Liver (tissue), 9 donors: ENCODE data around the gene SPR. TPM values are rescaled to one million over a fixed set of nuclear protein-coding genes. Genes with fewer than 3 reads are reported as not detected.
A peak's percentile ranks its signal among the peaks of the same experiment; 100 is the strongest.

ENCODE experiments used
- DNase-seq: peaks from one replicate; pipeline ENCODE4 v3.0.0-alpha.2; 2017; ENCODE audit warnings: low spot score
- H3K27ac ChIP-seq, 2 donors: one replicate each; pipeline ENCODE4 v1.7.0; 2013; ENCODE audit warnings: inconsistent platforms in 2 of 2, low read length in 2 of 2, control low read depth in 1 of 2, low read depth in 1 of 2, mild to moderate bottlenecking in 1 of 2
- H3K27me3 ChIP-seq, 4 donors: one replicate each; pipeline versions ENCODE4 v1.6.1 to v1.7.0; 2013; ENCODE audit warnings: low read length in 3 of 4, inconsistent platforms in 1 of 4, mild to moderate bottlenecking in 1 of 4, moderate library complexity in 1 of 4; ENCODE audit not compliant: control insufficient read depth in 4 of 4, insufficient read depth in 4 of 4
- H3K36me3 ChIP-seq, 4 donors: one replicate each; pipeline versions ENCODE4 v1.6.1 to v1.7.0; 2013; ENCODE audit warnings: low read length in 3 of 4, mild to moderate bottlenecking in 3 of 4, low read depth in 1 of 4, moderate library complexity in 1 of 4; ENCODE audit not compliant: control insufficient read depth in 4 of 4, insufficient read depth in 3 of 4
- H3K4me1 ChIP-seq, 4 donors: one replicate each; pipeline versions ENCODE4 v1.6.1 to v1.7.0; 2013; ENCODE audit warnings: low read length in 3 of 4, mild to moderate bottlenecking in 3 of 4, moderate library complexity in 1 of 4; ENCODE audit not compliant: control insufficient read depth in 4 of 4, insufficient read depth in 4 of 4
- H3K4me3 ChIP-seq, 3 donors: one replicate each; pipeline versions ENCODE4 v1.6.1 to v1.7.0; 2013; ENCODE audit warnings: low read length in 3 of 3, control low read depth in 1 of 3, low read depth in 1 of 3, mild to moderate bottlenecking in 1 of 3
- H3K9ac ChIP-seq, 2 donors: one replicate each; pipeline ENCODE4 v1.7.0; 2013; ENCODE audit warnings: low read length in 2 of 2, mild to moderate bottlenecking in 2 of 2, moderate library complexity in 2 of 2, control low read depth in 1 of 2, low read depth in 1 of 2
- H3K9me3 ChIP-seq, 4 donors: one replicate each; pipeline versions ENCODE4 v1.6.1 to v1.7.0; 2013; ENCODE audit warnings: low read length in 3 of 4; ENCODE audit not compliant: control insufficient read depth in 4 of 4
- EGR1 ChIP-seq, 2 donors: IDR thresholded peaks; 2 replicates each; pipeline ENCODE4 v1.6.1; 2016 to 2018; ENCODE audit warnings: antibody characterized with exemption in 2 of 2, low read depth in 2 of 2
- FOXA1 ChIP-seq: IDR thresholded peaks from 2 replicates; pipeline ENCODE4 v1.6.1; 2016; ENCODE audit warnings: antibody characterized with exemption
- FOXA2 ChIP-seq: IDR thresholded peaks from 2 replicates; pipeline ENCODE4 v1.6.1; 2016; ENCODE audit warnings: antibody characterized with exemption
- GABPA ChIP-seq, 2 donors: IDR thresholded peaks in 1 of 2; conservative IDR thresholded peaks in 1 of 2; 2 replicates each; pipeline ENCODE4 v1.6.1; 2016; ENCODE audit warnings: antibody characterized with exemption in 2 of 2, mild to moderate bottlenecking in 1 of 2, moderate library complexity in 1 of 2
- HNF4A ChIP-seq, 2 donors: conservative IDR thresholded peaks; 2 replicates each; pipeline ENCODE4 v1.6.1; 2016; ENCODE audit warnings: antibody characterized with exemption in 2 of 2, mild to moderate bottlenecking in 2 of 2
- HNF4G ChIP-seq: IDR thresholded peaks from 2 replicates; pipeline ENCODE4 v1.6.1; 2016; ENCODE audit warnings: antibody characterized with exemption
- JUND ChIP-seq, 2 donors: IDR thresholded peaks; 2 replicates each; pipeline ENCODE4 v1.6.1; 2016; ENCODE audit warnings: antibody characterized with exemption in 2 of 2
- NR2F2 ChIP-seq: IDR thresholded peaks from 2 replicates; pipeline ENCODE4 v1.6.1; 2016; ENCODE audit warnings: antibody characterized with exemption
- RAD21 ChIP-seq, 2 donors: IDR thresholded peaks; 2 replicates each; pipeline ENCODE4 v1.6.1; 2016; ENCODE audit warnings: antibody characterized with exemption in 2 of 2, mild to moderate bottlenecking in 2 of 2
- RXRA ChIP-seq, 2 donors: IDR thresholded peaks; 2 replicates each; pipeline ENCODE4 v1.6.1; 2017 to 2018; ENCODE audit warnings: antibody characterized with exemption in 2 of 2, mild to moderate bottlenecking in 1 of 2
- SP1 ChIP-seq: IDR thresholded peaks from 2 replicates; pipeline ENCODE4 v1.6.1; 2018; ENCODE audit warnings: antibody characterized with exemption, mild to moderate bottlenecking
- TAF1 ChIP-seq: conservative IDR thresholded peaks from 2 replicates; pipeline ENCODE4 v1.6.1; 2016; ENCODE audit warnings: antibody characterized with exemption, mild to moderate bottlenecking
- YY1 ChIP-seq: IDR thresholded peaks from 2 replicates; pipeline ENCODE4 v1.6.1; 2016; ENCODE audit warnings: antibody characterized with exemption, mild to moderate bottlenecking
- WGBS: extraction: QIAGEN DNeasy Blood & Tissue Kit; methylation state at CpG from one replicate; pipeline ENCODE4 v1.1.7; 2013; 5-methylcytosine and 5-hydroxymethylcytosine counted together
- polyA plus RNA-seq, 2 donors: library from polyadenylated mRNA; stranded (reverse) in 1 of 2; unstranded in 1 of 2; fragments of 200-250 nt in 1 of 2; fragments of >200 nt in 1 of 2; fragmentation: Nextera tagmentation in 1 of 2; extraction: Ambion mirVana in 1 of 2; gene quantifications; one replicate each; pipeline versions ENCODE4 v1.2.1 to v1.2.3, GENCODE V29; 2013 to 2015
- total RNA-seq, 2 donors: library from RNA; depleted of rRNA; stranded (reverse); fragments of >200 nt; gene quantifications; one replicate each; pipeline ENCODE4 v1.2.3, GENCODE V29; 2014
- TF ChIP-seq, protein P1 (sequence below): IDR thresholded peaks from 2 replicates; pipeline ENCODE4 v1.6.1; 2016; ENCODE audit warnings: antibody characterized with exemption
- TF ChIP-seq, protein P2 (sequence below): IDR thresholded peaks from 2 replicates; pipeline ENCODE4 v1.6.1; 2016; ENCODE audit warnings: antibody characterized with exemption
- TF ChIP-seq, protein P3 (sequence below): IDR thresholded peaks from 2 replicates; pipeline ENCODE4 v1.6.1; 2016; ENCODE audit warnings: antibody characterized with exemption
- TF ChIP-seq, protein P4 (sequence below): IDR thresholded peaks from 2 replicates; pipeline ENCODE4 v1.6.1; 2016; ENCODE audit warnings: antibody characterized with exemption, mild to moderate bottlenecking
- donor health status: healthy.
- donor health status: healthy.
- donor health status: healthy.
- donor health status: healthy.
- donor health status: healthy.

SPR gene
- total and polyA plus RNA-seq, 4 donors: 13.6 to 60.8 (median 53.1) TPM

DNA sequence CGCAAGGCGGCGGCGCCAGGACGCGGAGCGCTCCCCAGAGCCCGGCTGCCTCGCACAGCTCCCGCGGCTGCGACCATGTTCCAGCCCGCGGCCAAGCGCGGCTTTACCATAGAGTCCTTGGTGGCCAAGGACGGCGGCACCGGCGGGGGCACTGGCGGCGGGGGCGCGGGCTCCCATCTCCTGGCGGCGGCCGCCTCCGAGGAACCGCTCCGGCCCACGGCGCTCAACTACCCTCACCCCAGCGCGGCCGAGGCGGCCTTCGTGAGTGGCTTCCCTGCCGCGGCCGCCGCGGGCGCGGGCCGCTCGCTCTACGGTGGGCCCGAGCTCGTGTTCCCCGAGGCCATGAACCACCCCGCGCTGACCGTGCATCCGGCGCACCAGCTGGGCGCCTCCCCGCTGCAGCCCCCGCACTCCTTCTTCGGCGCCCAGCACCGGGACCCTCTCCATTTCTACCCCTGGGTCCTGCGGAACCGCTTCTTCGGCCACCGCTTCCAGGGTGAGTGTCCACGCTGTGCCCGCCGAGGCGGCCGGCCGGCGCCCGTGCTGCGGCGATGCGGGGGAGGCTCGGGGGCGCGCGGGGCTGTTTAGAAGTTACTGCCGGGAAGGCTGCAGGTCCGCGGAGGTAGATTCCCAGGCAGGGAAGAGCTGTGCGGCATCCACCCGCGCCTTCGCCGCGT, 30.8 kb downstream of the SPR start (continued):
- TF ChIP-seq, protein P1, sequence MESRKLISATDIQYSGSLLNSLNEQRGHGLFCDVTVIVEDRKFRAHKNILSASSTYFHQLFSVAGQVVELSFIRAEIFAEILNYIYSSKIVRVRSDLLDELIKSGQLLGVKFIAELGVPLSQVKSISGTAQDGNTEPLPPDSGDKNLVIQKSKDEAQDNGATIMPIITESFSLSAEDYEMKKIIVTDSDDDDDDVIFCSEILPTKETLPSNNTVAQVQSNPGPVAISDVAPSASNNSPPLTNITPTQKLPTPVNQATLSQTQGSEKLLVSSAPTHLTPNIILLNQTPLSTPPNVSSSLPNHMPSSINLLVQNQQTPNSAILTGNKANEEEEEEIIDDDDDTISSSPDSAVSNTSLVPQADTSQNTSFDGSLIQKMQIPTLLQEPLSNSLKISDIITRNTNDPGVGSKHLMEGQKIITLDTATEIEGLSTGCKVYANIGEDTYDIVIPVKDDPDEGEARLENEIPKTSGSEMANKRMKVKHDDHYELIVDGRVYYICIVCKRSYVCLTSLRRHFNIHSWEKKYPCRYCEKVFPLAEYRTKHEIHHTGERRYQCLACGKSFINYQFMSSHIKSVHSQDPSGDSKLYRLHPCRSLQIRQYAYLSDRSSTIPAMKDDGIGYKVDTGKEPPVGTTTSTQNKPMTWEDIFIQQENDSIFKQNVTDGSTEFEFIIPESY: no peak
- TF ChIP-seq EGR1 (IDR thresholded peaks at IDR 0.05; ENCODE audit: low read depth in 2 of 2): no peak

DNA sequence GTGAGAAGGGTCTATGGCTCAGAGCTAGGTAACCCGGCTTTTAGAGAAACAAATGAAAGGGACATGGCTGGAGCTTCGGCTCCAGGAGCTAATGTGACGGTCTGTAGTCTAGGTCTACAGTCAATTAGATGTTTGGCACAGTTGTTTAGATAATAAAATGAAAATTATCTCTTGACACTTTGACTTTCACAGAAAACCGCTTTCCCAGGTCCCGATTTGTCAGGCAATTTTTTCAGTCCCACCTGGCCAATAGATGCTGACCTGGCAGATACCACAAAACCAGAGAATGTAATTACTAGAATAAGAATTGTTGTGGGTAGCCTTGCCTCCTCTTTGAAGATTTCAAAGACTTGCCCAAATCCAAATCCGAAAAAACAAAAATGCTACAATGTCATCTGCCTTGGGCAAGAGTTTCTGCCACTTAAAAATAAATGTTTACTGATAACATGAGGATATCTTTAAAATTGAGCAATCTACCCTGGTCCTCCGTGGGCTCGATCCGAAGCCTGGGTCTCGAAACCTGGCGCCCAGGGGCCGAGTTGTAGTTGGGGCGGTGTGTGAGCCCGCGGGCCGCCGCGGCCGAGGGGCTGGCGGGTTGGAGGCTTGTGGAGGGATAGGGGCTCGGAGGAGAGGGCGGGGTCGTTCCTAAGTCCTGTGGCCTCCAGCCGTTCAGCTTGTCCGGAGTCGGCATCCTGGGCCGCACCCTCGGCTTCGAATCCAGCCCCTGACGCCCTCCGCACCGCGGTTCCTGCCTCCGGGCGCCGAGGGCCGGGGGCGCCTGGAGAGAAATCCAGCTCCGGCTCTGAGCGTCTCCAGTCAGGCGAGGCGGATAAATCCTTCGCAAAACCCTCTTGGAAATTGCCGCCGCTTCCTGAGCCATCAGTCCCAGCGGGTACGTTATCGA, 32.5 kb downstream of the SPR start:
- no peak for DNase-seq
- Histone ChIP-seq H3K4me1 (peaks cover 20 to 38% (median 28%) of the 10 kb centered on the region in 4 donors), H3K27me3 (peaks cover 0 to 46% (median 16%) of the 10 kb centered on the region in 4 donors), H3K9ac (no peak overlapping the region), H3K36me3 (no peaks in the 10 kb centered on the region), H3K4me3 (peak overlapping the region in 1 of 3 donors; percentile 10), H3K9me3 (peaks cover 0 to 4% (median 0%) of the 10 kb centered on the region in 4 donors), H3K27ac (no peak overlapping the region)
- WGBS: 9% methylated on average over 48 of the region's 48 CpGs
- TF ChIP-seq JUND (IDR thresholded peaks at IDR 0.05): no peak
- TF ChIP-seq HNF4G: no peak
- TF ChIP-seq FOXA2: no peak
- TF ChIP-seq GABPA (IDR thresholded peaks at IDR 0.05 in 1 of 2, conservative IDR thresholded peaks at IDR 0.05 in 1 of 2): no peak
- no peak for TF ChIP-seq EGR1 (IDR thresholded peaks at IDR 0.05; ENCODE audit: low read depth in 2 of 2)
- TF ChIP-seq SP1: no peak
- no peak for TF ChIP-seq TAF1
- no peak for TF ChIP-seq RXRA (IDR thresholded peaks at IDR 0.05)
- TF ChIP-seq YY1: no peak
- TF ChIP-seq, protein P2, sequence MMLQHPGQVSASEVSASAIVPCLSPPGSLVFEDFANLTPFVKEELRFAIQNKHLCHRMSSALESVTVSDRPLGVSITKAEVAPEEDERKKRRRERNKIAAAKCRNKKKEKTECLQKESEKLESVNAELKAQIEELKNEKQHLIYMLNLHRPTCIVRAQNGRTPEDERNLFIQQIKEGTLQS: no peak
- TF ChIP-seq FOXA1: no peak
- no peak for TF ChIP-seq HNF4A (conservative IDR thresholded peaks at IDR 0.05)
- TF ChIP-seq NR2F2: no peak
- TF ChIP-seq, protein P3, sequence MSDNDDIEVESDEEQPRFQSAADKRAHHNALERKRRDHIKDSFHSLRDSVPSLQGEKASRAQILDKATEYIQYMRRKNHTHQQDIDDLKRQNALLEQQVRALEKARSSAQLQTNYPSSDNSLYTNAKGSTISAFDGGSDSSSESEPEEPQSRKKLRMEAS: no peak
- TF ChIP-seq RAD21 (IDR thresholded peaks at IDR 0.05): no peak
- TF ChIP-seq, protein P4, sequence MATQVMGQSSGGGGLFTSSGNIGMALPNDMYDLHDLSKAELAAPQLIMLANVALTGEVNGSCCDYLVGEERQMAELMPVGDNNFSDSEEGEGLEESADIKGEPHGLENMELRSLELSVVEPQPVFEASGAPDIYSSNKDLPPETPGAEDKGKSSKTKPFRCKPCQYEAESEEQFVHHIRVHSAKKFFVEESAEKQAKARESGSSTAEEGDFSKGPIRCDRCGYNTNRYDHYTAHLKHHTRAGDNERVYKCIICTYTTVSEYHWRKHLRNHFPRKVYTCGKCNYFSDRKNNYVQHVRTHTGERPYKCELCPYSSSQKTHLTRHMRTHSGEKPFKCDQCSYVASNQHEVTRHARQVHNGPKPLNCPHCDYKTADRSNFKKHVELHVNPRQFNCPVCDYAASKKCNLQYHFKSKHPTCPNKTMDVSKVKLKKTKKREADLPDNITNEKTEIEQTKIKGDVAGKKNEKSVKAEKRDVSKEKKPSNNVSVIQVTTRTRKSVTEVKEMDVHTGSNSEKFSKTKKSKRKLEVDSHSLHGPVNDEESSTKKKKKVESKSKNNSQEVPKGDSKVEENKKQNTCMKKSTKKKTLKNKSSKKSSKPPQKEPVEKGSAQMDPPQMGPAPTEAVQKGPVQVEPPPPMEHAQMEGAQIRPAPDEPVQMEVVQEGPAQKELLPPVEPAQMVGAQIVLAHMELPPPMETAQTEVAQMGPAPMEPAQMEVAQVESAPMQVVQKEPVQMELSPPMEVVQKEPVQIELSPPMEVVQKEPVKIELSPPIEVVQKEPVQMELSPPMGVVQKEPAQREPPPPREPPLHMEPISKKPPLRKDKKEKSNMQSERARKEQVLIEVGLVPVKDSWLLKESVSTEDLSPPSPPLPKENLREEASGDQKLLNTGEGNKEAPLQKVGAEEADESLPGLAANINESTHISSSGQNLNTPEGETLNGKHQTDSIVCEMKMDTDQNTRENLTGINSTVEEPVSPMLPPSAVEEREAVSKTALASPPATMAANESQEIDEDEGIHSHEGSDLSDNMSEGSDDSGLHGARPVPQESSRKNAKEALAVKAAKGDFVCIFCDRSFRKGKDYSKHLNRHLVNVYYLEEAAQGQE: no peak
- TF ChIP-seq, protein P1: no peak
